Activated T-helper 2 cell treated with anti-CD3 and anti-CD28 coated beads, Interferon-gamma antibody, Interleukin-2, Interleukin-4, amounts not matched to agents 10 μg/mL and 5 μg/mL and 100 μg/mL, durations not matched to agents 14 hours and 24 hours and 36 hours (primary cell): Measurements from ENCODE around the gene CTNNA2. TPM values are rescaled to one million over a fixed set of nuclear protein-coding genes. Genes with fewer than 3 reads are reported as not detected.

Experiments used
- DNase-seq: peaks from one replicate; pipeline ENCODE4 v3.0.0; 2021; ENCODE audit warnings: low spot score
- H3K27ac Mint-ChIP-seq: one replicate; pipeline ENCODE4 v1.8.0; 2021; ENCODE audit warnings: mixed read lengths
- H3K27me3 Mint-ChIP-seq: one replicate; pipeline ENCODE4 v1.8.0; 2021; ENCODE audit warnings: low read depth, mixed read lengths
- H3K36me3 Mint-ChIP-seq: one replicate; pipeline ENCODE4 v1.8.0; 2021; ENCODE audit warnings: low read depth, mixed read lengths
- H3K4me1 Mint-ChIP-seq: one replicate; pipeline ENCODE4 v1.8.0; 2021; ENCODE audit warnings: low read depth, mixed read lengths
- H3K4me3 Mint-ChIP-seq: one replicate; pipeline ENCODE4 v1.8.0; 2021; ENCODE audit warnings: low read depth, mild to moderate bottlenecking, moderate library complexity, mixed read lengths
- H3K9me3 Mint-ChIP-seq: one replicate; pipeline ENCODE4 v1.8.0; 2021; ENCODE audit warnings: mixed read lengths
- intact Hi-C: fragments of 100-400 bp; cut with micrococcal nuclease; formaldehyde crosslinking; loops from one replicate; pipeline ENCODE4 v1.15.1; 2023
- total RNA-seq: library from RNA; stranded (reverse); gene quantifications from 2 replicates; pipeline ENCODE4 v1.2.3, GENCODE V29; 2022

The CTNNA2 gene
- total RNA-seq, 1 donor from 2014 or later = not detected

- Mint-ChIP-seq H3K4me3 (no peak overlapping the region), H3K36me3 (no peaks in the 10 kb centered on the region), H3K27me3 (no peaks in the 10 kb centered on the region), H3K9me3 (peaks cover 10% of the 10 kb centered on the region), H3K27ac (no peak overlapping the region), H3K4me1 (no peaks in the 10 kb centered on the region)
- no peak for DNase-seq
- intact Hi-C loops = no loop called here
Measured at GRCh38 chr2:80525152-80525551, 1012.3 kb downstream of the CTNNA2 start.

- intact Hi-C loops = no loop called here
Measured at GRCh38 chr2:80527119-80527518, 1014.3 kb downstream of the CTNNA2 start.

GRCh38 chr2:80529466-80530165 lies 1016.8 kb downstream of the CTNNA2 start:
- Mint-ChIP-seq H3K4me3 (no peak overlapping the region), H3K27me3 (no peaks in the 10 kb centered on the region), H3K4me1 (no peaks in the 10 kb centered on the region), H3K9me3 (peaks cover 33% of the 10 kb centered on the region), H3K36me3 (no peaks in the 10 kb centered on the region), H3K27ac (no peak overlapping the region)
- intact Hi-C loops = no loop called here
- no peak for DNase-seq

More at GRCh38 chr2:80527119-80527518, 1014.3 kb downstream of the CTNNA2 start:
- DNase-seq = no peak
- no peaks in the 10 kb centered on the region for H3K4me1 Mint-ChIP-seq
- H3K27ac Mint-ChIP-seq = no peak overlapping the region
- no peaks in the 10 kb centered on the region for H3K36me3 Mint-ChIP-seq
- H3K4me3 Mint-ChIP-seq = no peak overlapping the region
- no peaks in the 10 kb centered on the region for H3K27me3 Mint-ChIP-seq
- peaks cover 22% of the 10 kb centered on the region for H3K9me3 Mint-ChIP-seq

DNA sequence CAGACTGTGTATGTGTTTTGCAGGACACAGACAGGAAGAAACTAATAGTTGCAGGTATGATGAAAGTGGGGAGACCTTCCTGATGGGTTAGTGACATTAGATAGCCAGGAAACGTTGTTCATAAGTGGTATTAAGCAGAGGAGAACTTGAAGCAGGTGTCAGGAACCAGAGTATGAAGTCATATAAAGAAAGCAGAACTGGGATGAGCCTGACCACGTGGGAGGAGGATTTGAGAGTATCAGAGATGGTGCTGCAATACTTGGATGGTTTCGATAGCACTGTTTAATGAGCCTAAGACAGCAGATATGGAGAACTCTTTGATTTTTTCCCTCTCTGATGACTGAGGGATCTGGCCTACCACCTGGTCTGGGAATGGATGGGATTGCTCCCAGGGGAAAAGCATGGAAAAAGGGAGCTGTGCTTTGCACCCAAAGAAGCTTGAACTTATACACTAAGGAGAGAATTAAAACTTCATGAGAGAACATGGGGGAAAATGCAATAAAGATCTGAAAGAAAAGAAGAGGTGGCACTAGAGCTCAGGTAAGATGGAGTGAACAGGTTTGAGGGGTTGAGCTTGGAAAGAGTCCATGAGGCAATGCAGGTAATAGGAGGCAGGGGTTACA lies 1017.7 kb downstream of the CTNNA2 start:
- no peak for DNase-seq
- intact Hi-C loops = no loop called here
- no peak overlapping the region for H3K27ac Mint-ChIP-seq
- H3K4me1 Mint-ChIP-seq = no peaks in the 10 kb centered on the region
- peaks cover 30% of the 10 kb centered on the region for H3K9me3 Mint-ChIP-seq
- no peak overlapping the region for H3K4me3 Mint-ChIP-seq
- no peaks in the 10 kb centered on the region for H3K36me3 Mint-ChIP-seq
- H3K27me3 Mint-ChIP-seq = no peaks in the 10 kb centered on the region

DNA sequence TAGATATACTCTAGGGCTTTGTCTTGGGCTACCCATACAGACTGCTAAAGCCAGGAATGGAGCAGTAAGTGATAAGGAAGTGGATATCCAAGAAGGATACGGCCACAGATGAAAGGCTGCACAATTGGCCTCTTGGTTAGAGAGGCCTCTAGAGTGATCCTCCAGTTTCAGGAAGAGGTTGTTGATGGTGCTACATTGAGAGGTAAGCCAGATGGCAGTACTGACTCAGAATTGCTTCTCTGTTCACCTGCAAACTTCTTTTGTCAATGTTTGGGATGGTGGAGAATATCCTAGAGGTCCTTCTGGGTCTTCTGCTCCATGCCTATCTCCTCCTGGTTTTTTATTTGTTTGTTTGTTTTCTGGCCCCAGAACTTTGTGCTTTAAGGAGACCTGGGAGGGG lies 1018.5 kb downstream of the CTNNA2 start:
- DNase-seq = no peak
- Mint-ChIP-seq H3K9me3 (peaks cover 28% of the 10 kb centered on the region), H3K27me3 (no peaks in the 10 kb centered on the region), H3K27ac (no peak overlapping the region), H3K36me3 (no peaks in the 10 kb centered on the region), H3K4me3 (no peak overlapping the region), H3K4me1 (no peaks in the 10 kb centered on the region)
- intact Hi-C loops = no loop called here

DNA sequence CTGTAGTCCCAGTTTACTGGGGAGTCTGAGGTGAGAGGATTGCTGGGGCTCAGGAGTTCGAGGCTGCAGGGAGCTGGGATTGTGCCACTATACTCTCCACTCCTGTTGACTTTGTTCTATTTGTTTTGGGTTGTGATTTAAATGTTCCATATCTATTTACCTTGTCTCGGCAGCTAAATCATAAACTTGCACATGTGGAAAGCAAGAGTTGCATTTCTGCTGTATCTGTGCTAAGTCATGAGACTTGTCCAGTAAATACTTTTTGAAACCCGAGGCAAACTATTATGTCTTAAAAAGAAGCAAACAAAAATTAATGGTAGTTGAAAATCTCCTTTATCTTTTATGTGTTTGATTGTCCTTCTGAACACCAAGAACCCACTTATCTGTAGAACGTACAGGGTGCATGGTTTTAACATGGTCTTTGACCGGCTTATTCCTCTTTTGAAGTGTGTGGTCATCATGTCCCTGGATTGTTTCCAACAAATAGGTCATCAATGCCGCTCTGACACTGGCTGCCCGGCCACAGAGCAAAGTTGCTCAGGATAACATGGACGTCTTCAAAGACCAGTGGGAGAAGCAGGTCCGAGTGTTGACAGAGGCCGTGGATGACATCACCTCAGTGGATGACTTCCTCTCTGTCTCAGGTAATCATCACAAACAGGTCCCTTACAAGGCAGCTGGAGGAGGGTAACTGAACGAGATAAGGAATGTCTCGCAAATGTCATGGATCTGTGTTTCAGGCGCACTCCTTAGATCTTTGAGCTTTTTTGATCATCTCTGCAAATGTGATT lies 1032.8 kb downstream of the CTNNA2 start:
- no peak for DNase-seq
- Mint-ChIP-seq H3K27ac (no peak overlapping the region), H3K9me3 (peaks cover 32% of the 10 kb centered on the region), H3K4me3 (no peak overlapping the region), H3K36me3 (no peaks in the 10 kb centered on the region), H3K27me3 (no peaks in the 10 kb centered on the region), H3K4me1 (no peaks in the 10 kb centered on the region)
- intact Hi-C loops = no loop called here

- no peaks in the 10 kb centered on the region for H3K27me3 Mint-ChIP-seq
- H3K4me1 Mint-ChIP-seq = no peaks in the 10 kb centered on the region
- no peak overlapping the region for H3K27ac Mint-ChIP-seq
- no peak for DNase-seq
- H3K4me3 Mint-ChIP-seq = no peak overlapping the region
- H3K9me3 Mint-ChIP-seq = peaks cover 43% of the 10 kb centered on the region
- no peaks in the 10 kb centered on the region for H3K36me3 Mint-ChIP-seq
- intact Hi-C loops = no loop called here
Measured at GRCh38 chr2:80546766-80547165, 1033.9 kb downstream of the CTNNA2 start.

DNA sequence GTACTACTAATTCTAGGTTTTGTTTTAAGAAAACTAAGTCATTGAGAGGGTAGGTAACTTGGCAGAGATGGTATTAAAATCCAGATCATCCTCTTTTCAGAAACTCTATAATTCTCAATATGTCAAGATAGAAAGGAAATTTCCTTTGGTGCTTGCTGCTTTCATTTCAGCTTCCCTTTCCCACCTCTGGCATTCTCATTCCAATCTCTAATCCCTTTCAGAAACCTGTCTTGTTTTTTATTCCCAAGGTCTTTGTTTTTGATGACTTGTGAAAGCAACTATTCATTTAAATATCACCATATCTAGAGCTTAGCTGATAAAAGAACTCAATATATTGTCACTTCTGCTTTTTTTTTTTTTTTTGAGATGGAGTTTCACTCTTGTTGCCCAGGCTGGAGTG lies 1034.5 kb downstream of the CTNNA2 start:
- Mint-ChIP-seq H3K9me3 (peaks cover 45% of the 10 kb centered on the region), H3K4me1 (no peaks in the 10 kb centered on the region), H3K27ac (no peak overlapping the region), H3K4me3 (no peak overlapping the region), H3K27me3 (no peaks in the 10 kb centered on the region), H3K36me3 (no peaks in the 10 kb centered on the region)
- DNase-seq = no peak
- intact Hi-C loops = no loop called here

DNA sequence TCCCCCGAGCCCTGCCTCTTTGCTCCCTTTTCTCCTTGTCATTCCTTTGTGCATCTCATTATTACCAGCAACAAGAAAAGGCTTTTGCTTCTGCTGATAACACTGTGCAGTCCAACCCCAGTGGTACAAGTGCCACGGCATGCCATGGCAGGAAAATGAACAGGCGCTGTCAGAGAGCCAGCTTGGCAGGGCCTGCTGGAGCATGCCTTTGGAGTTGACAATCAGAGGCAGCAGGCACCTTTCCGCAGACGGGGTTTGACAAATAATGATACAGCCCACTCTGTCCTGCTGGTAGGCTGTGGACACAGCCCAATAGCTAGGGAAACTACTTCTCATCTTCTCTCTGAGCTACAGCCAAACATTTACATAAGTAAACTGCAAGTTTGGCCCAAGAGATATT lies 1035.6 kb downstream of the CTNNA2 start:
- no peaks in the 10 kb centered on the region for H3K27me3 Mint-ChIP-seq
- intact Hi-C loops = no loop called here
- H3K4me3 Mint-ChIP-seq = no peak overlapping the region
- no peak overlapping the region for H3K27ac Mint-ChIP-seq
- no peak for DNase-seq
- H3K9me3 Mint-ChIP-seq = peaks cover 45% of the 10 kb centered on the region
- no peaks in the 10 kb centered on the region for H3K36me3 Mint-ChIP-seq
- H3K4me1 Mint-ChIP-seq = no peaks in the 10 kb centered on the region

DNA sequence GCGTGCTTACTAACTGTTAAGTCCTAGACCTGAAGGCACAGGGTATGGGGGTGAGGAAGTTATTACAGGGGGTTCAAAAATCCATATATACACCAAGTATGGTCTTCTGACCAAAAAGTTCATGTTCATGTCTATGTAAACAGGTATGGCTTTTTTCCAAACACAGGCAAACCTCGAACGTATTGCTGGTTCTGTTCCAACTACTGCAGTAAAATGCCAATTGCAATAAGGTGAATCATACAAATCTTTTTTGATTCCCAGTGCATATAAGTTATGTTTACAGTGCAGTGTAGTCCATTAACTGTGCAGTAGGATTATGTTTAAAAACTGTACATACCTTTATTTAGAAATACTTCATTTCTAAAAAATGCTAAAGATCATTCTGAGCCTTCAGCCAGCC lies 1037.0 kb downstream of the CTNNA2 start:
- Mint-ChIP-seq H3K4me1 (no peaks in the 10 kb centered on the region), H3K4me3 (no peak overlapping the region), H3K36me3 (no peaks in the 10 kb centered on the region)

DNA sequence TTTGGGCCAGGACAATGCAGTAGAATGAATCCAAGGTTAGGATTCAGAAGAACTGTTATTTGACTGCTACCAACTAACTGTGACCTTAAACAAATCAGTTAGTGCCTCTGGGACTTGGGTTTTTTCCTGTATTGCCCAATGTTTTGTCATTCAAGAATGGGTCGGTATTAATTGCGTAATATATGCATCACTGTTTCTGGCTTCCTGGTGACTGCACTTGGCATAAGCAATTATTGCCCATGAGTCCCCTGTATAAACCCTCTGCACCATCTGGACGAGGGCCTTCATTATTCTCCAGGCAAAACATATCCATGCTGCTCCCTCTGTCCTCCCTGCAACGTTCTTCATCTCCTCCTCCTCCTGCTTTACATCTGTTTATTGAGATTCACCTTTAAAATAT lies 1047.5 kb downstream of the CTNNA2 start:
- Mint-ChIP-seq H3K27ac (no peak overlapping the region), H3K4me3 (no peak overlapping the region), H3K36me3 (no peaks in the 10 kb centered on the region), H3K27me3 (no peaks in the 10 kb centered on the region), H3K4me1 (no peaks in the 10 kb centered on the region), H3K9me3 (peaks cover 44% of the 10 kb centered on the region)
- intact Hi-C loops = no loop called here
- no peak for DNase-seq

More for the DNA sequence above, 1037.0 kb downstream of the CTNNA2 start:
- intact Hi-C loops = no loop called here
- H3K27ac Mint-ChIP-seq = no peak overlapping the region
- peaks cover 31% of the 10 kb centered on the region for H3K9me3 Mint-ChIP-seq
- DNase-seq = no peak
- no peaks in the 10 kb centered on the region for H3K27me3 Mint-ChIP-seq

DNA sequence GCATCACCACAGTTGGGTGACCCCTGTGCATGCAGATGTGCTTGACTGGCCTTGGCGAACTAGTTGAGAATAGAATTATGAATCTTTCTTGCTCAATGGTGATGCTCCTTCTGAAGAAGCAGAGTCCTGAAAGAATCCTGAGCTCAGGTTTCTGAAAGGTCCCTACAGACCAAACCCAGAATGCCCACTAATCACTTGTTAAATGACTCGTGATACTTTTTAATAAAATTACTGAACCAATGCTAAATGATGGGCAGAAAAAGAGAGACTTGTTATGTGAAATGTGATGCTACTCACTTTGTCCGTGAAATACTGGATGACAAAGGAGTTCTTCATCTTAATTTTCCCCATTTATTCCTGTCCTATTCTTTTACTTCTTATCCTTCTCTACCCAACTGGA lies 1055.2 kb downstream of the CTNNA2 start:
- no peak overlapping the region for H3K4me3 Mint-ChIP-seq
- no peaks in the 10 kb centered on the region for H3K27me3 Mint-ChIP-seq
- H3K4me1 Mint-ChIP-seq = no peaks in the 10 kb centered on the region
- DNase-seq = no peak
- intact Hi-C loops = no loop called here
- H3K36me3 Mint-ChIP-seq = no peaks in the 10 kb centered on the region
- no peak overlapping the region for H3K27ac Mint-ChIP-seq
- peaks cover 43% of the 10 kb centered on the region for H3K9me3 Mint-ChIP-seq

DNA sequence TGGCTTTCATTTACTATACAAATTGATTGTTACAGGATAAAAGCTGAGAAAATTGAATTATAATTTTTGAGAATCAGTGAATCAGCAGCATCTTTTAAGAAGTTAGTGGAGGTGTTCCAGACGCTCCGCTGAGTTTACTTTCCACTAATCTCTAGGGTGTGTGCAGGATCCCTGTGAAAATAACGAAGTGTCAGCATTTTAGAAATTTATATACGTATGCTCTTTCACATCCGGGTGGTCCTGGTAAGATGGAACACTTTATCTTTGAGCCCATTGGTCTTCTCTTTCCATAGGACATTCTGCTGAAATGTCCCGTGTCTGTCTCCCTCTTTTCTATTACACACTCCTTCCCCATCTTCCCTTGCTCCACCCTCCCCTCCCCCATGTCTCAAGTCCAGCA lies 1060.3 kb downstream of the CTNNA2 start:
- H3K9me3 Mint-ChIP-seq = peaks cover 43% of the 10 kb centered on the region
- H3K27ac Mint-ChIP-seq = no peak overlapping the region
- no peak overlapping the region for H3K4me3 Mint-ChIP-seq
- no peaks in the 10 kb centered on the region for H3K27me3 Mint-ChIP-seq
- DNase-seq = no peak
- no peaks in the 10 kb centered on the region for H3K36me3 Mint-ChIP-seq
- intact Hi-C loops = no loop called here
- H3K4me1 Mint-ChIP-seq = no peaks in the 10 kb centered on the region
